WTC11 (cell line): ENCODE data around the gene RGP1. TPM values are rescaled to one million over a fixed set of nuclear protein-coding genes. Genes with fewer than 3 reads are reported as not detected.

ENCODE experiments used
- ATAC-seq: fragments of 200-7000 bp; cut with Tn5 transposase; 2 replicates; pipeline ENCODE4 v1.10.0; 2021; ENCODE audit warnings: mild to moderate bottlenecking, moderate library complexity
- CTCF ChIA-PET: fragments of 300-600 bp; sonication (Branson Sonifier 250); formaldehyde crosslinking; loops from one replicate; lab custom pipeline; 2021; ENCODE audit warnings: antibody characterized with exemption; lab: Charles Lee
- POLR2A ChIA-PET: fragments of 350-600 bp; sonication (Branson Sonifier 250); formaldehyde crosslinking; loops from one replicate; lab custom pipeline; 2021; ENCODE audit warnings: antibody characterized with exemption; lab: Charles Lee
- DNase-seq: peaks from one replicate; pipeline ENCODE4 v3.0.0; 2021; ENCODE audit warnings: low spot score
- H3K27ac Mint-ChIP-seq: 2 replicates; pipeline ENCODE4 v1.8.0; 2021; ENCODE audit warnings: mixed read lengths
- H3K27me3 Mint-ChIP-seq: 2 replicates; pipeline ENCODE4 v1.8.0; 2021; ENCODE audit warnings: low read depth, mild to moderate bottlenecking, moderate library complexity, mixed read lengths
- H3K36me3 Mint-ChIP-seq: 2 replicates; pipeline ENCODE4 v1.8.0; 2021; ENCODE audit warnings: mixed read lengths
- H3K4me1 Mint-ChIP-seq: 2 replicates; pipeline ENCODE4 v1.8.0; 2022; ENCODE audit warnings: mixed read lengths
- H3K4me3 Mint-ChIP-seq: 2 replicates; pipeline ENCODE4 v1.8.0; 2021; ENCODE audit warnings: mild to moderate bottlenecking, moderate library complexity, mixed read lengths
- H3K9me3 Mint-ChIP-seq: 2 replicates; pipeline ENCODE4 v1.8.0; 2021; ENCODE audit warnings: mixed read lengths
- ATF1 ChIP-seq: sonication (generic); formaldehyde crosslinking; IDR thresholded peaks from 2 replicates; pipeline ENCODE4 v1.8.1; 2023; ENCODE audit warnings: mild to moderate bottlenecking, moderate library complexity, missing genetic modification reagents
- ATF6 ChIP-seq: sonication (generic); formaldehyde crosslinking; IDR thresholded peaks from 2 replicates; pipeline ENCODE4 v1.8.1; 2023; ENCODE audit warnings: mild to moderate bottlenecking, missing genetic modification reagents
- CBFB ChIP-seq: sonication (generic); formaldehyde crosslinking; IDR thresholded peaks from 2 replicates; pipeline ENCODE4 v1.8.1; 2022; ENCODE audit warnings: mild to moderate bottlenecking, low read depth, missing genetic modification reagents
- CREB1 ChIP-seq: sonication (generic); formaldehyde crosslinking; IDR thresholded peaks from 2 replicates; pipeline ENCODE4 v1.8.0; 2023; ENCODE audit warnings: mild to moderate bottlenecking, missing genetic modification reagents
- HMGA2 ChIP-seq: fragments of 250-450 bp; sonication (Bioruptor Pico); IDR thresholded peaks from 2 replicates; pipeline ENCODE4 v1.4.0; 2021; ENCODE audit warnings: mild to moderate bottlenecking, moderate library complexity
- IRF2 ChIP-seq: sonication (generic); formaldehyde crosslinking; IDR thresholded peaks from 2 replicates; pipeline ENCODE4 v1.8.0; 2022; ENCODE audit warnings: low read depth, missing genetic modification reagents, borderline replicate concordance
- KAT7 ChIP-seq: sonication (generic); formaldehyde crosslinking; IDR thresholded peaks from 2 replicates; pipeline ENCODE4 v1.8.1; 2023; ENCODE audit warnings: missing genetic modification reagents, mild to moderate bottlenecking, borderline replicate concordance
- MXD4 ChIP-seq: fragments of 250-450 bp; sonication (Bioruptor Pico); IDR thresholded peaks from 2 replicates; pipeline ENCODE4 v1.8.0; 2021; ENCODE audit warnings: mild to moderate bottlenecking, moderate library complexity, borderline replicate concordance
- OVOL2 ChIP-seq: fragments of 250-450 bp; sonication (Bioruptor Pico); IDR thresholded peaks from 2 replicates; pipeline ENCODE4 v1.9.0; 2021; ENCODE audit warnings: mild to moderate bottlenecking, borderline replicate concordance
- SMAD4 ChIP-seq: sonication (generic); formaldehyde crosslinking; IDR thresholded peaks from 2 replicates; pipeline ENCODE4 v1.8.0; 2022; ENCODE audit warnings: mild to moderate bottlenecking, missing genetic modification reagents
- SP1 ChIP-seq: sonication (generic); formaldehyde crosslinking; conservative IDR thresholded peaks from 2 replicates; pipeline ENCODE4 v1.8.1; 2022; ENCODE audit warnings: missing genetic modification reagents
- STAT6 ChIP-seq: sonication (generic); formaldehyde crosslinking; conservative IDR thresholded peaks from 2 replicates; pipeline ENCODE4 v1.8.1; 2023; ENCODE audit warnings: mild to moderate bottlenecking, low read depth, missing genetic modification reagents, moderate library complexity
- TEAD1 ChIP-seq: sonication (generic); formaldehyde crosslinking; IDR thresholded peaks from 2 replicates; pipeline ENCODE4 v1.8.0; 2022; ENCODE audit warnings: mild to moderate bottlenecking, missing genetic modification reagents
- ZNF232 ChIP-seq: sonication (generic); formaldehyde crosslinking; IDR thresholded peaks from 2 replicates; pipeline ENCODE4 v1.8.0; 2022; ENCODE audit warnings: mild to moderate bottlenecking, missing genetic modification reagents
- ZNF532 ChIP-seq: fragments of 250-450 bp; sonication (Bioruptor Pico); IDR thresholded peaks from 2 replicates; pipeline ENCODE4 v1.9.0; 2021; ENCODE audit warnings: mild to moderate bottlenecking, borderline replicate concordance
- total RNA-seq: library from RNA; stranded (reverse); gene quantifications from 3 replicates; pipeline ENCODE4 v1.2.3, GENCODE V29; 2021
- TF ChIP-seq, protein P1 (sequence below): sonication (generic); formaldehyde crosslinking; IDR thresholded peaks from 2 replicates; pipeline ENCODE4 v1.8.0; 2022; ENCODE audit warnings: mild to moderate bottlenecking, missing genetic modification reagents
- TF ChIP-seq, protein P2 (sequence below): sonication (generic); formaldehyde crosslinking; IDR thresholded peaks from 2 replicates; pipeline ENCODE4 v1.8.0; 2022; ENCODE audit warnings: mild to moderate bottlenecking, missing genetic modification reagents
- TF ChIP-seq, protein P3 (sequence below): sonication (generic); formaldehyde crosslinking; conservative IDR thresholded peaks from 2 replicates; pipeline ENCODE4 v1.8.1; 2022; ENCODE audit warnings: mild to moderate bottlenecking, missing genetic modification reagents
- TF ChIP-seq, protein P4 (sequence below): sonication (generic); formaldehyde crosslinking; IDR thresholded peaks from 2 replicates; pipeline ENCODE4 v1.8.0; 2023; ENCODE audit warnings: mild to moderate bottlenecking, missing genetic modification reagents

The RGP1 gene
- total RNA-seq, 1 experiment from 2014 or later = 30.0 TPM

GRCh38 chr9:35740243-35740642 lies 8.8 kb upstream of the RGP1 start:
- ChIA-PET CTCF (interaction anchor here (1.7 kb wide), 1 partner anchor 16 kb away, joined by 8 read pairs; no protein-coding TSS in a partner anchor), POLR2A (interaction anchor here (1.2 to 1.4 kb wide), 2 partner anchors 9 to 10 kb away, joined by 3 read pairs; partner anchors contain the start of gene TLN1)
- ATAC-seq (no peak), DNase-seq (no peak)
- H3K27ac Mint-ChIP-seq = no peak overlapping the region; the same call in 1 of the 2 replicates
- H3K36me3 Mint-ChIP-seq = peaks cover 77% of the 10 kb centered on the region
- H3K4me1 Mint-ChIP-seq = no peaks in the 10 kb centered on the region
- no peak for TF ChIP-seq CBFB (CRISPR knock-in tag)
- TF ChIP-seq CREB1 (CRISPR knock-in tag) = no peak
- no peak for TF ChIP-seq HMGA2
- no peak for TF ChIP-seq KAT7 (CRISPR knock-in tag)
- TF ChIP-seq IRF2 (CRISPR knock-in tag) = no peak
- TF ChIP-seq SMAD4 = no peak
- TF ChIP-seq ZNF532 (CRISPR knock-in tag) = no peak
- TF ChIP-seq, protein P1, sequence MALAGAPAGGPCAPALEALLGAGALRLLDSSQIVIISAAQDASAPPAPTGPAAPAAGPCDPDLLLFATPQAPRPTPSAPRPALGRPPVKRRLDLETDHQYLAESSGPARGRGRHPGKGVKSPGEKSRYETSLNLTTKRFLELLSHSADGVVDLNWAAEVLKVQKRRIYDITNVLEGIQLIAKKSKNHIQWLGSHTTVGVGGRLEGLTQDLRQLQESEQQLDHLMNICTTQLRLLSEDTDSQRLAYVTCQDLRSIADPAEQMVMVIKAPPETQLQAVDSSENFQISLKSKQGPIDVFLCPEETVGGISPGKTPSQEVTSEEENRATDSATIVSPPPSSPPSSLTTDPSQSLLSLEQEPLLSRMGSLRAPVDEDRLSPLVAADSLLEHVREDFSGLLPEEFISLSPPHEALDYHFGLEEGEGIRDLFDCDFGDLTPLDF (CRISPR knock-in tag) = no peak
- TF ChIP-seq, protein P2, sequence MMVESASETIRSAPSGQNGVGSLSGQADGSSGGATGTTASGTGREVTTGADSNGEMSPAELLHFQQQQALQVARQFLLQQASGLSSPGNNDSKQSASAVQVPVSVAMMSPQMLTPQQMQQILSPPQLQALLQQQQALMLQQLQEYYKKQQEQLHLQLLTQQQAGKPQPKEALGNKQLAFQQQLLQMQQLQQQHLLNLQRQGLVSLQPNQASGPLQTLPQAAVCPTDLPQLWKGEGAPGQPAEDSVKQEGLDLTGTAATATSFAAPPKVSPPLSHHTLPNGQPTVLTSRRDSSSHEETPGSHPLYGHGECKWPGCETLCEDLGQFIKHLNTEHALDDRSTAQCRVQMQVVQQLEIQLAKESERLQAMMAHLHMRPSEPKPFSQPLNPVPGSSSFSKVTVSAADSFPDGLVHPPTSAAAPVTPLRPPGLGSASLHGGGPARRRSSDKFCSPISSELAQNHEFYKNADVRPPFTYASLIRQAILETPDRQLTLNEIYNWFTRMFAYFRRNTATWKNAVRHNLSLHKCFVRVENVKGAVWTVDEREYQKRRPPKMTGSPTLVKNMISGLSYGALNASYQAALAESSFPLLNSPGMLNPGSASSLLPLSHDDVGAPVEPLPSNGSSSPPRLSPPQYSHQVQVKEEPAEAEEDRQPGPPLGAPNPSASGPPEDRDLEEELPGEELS = no peak
- no peak for TF ChIP-seq TEAD1 (CRISPR knock-in tag)
- TF ChIP-seq, protein P3, sequence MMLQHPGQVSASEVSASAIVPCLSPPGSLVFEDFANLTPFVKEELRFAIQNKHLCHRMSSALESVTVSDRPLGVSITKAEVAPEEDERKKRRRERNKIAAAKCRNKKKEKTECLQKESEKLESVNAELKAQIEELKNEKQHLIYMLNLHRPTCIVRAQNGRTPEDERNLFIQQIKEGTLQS (CRISPR knock-in tag) = no peak
- H3K4me3 Mint-ChIP-seq = no peak overlapping the region
- no peaks in the 10 kb centered on the region for H3K27me3 Mint-ChIP-seq
- no peaks in the 10 kb centered on the region for H3K9me3 Mint-ChIP-seq

GRCh38 chr9:35741740-35742139 lies 7.3 kb upstream of the RGP1 start:
- Mint-ChIP-seq H3K27ac (0 out of 2 replicates have a peak overlapping the region, but pooled peaks have one; percentile 9), H3K9me3 (no peaks in the 10 kb centered on the region), H3K36me3 (peaks cover 74% of the 10 kb centered on the region), H3K4me1 (peaks cover 10% of the 10 kb centered on the region), H3K4me3 (no peak overlapping the region), H3K27me3 (no peaks in the 10 kb centered on the region)
- no peak for DNase-seq
- CTCF ChIA-PET = interaction anchor here (0.9 kb wide), 1 partner anchor 81 kb away, joined by 4 read pairs; no protein-coding TSS in a partner anchor
- POLR2A ChIA-PET = no interaction called here
- no peak for ATAC-seq
- TF ChIP-seq STAT6 (CRISPR knock-in tag) (no peak), MXD4 (CRISPR knock-in tag) (no peak), ATF6 (CRISPR knock-in tag) (no peak), OVOL2 (no peak), ZNF232 (CRISPR knock-in tag) (no peak), SP1 (CRISPR knock-in tag) (no peak), CREB1 (CRISPR knock-in tag) (no peak), ATF1 (CRISPR knock-in tag) (no peak)
- TF ChIP-seq, protein P3 (CRISPR knock-in tag) = no peak
- TF ChIP-seq, protein P4, sequence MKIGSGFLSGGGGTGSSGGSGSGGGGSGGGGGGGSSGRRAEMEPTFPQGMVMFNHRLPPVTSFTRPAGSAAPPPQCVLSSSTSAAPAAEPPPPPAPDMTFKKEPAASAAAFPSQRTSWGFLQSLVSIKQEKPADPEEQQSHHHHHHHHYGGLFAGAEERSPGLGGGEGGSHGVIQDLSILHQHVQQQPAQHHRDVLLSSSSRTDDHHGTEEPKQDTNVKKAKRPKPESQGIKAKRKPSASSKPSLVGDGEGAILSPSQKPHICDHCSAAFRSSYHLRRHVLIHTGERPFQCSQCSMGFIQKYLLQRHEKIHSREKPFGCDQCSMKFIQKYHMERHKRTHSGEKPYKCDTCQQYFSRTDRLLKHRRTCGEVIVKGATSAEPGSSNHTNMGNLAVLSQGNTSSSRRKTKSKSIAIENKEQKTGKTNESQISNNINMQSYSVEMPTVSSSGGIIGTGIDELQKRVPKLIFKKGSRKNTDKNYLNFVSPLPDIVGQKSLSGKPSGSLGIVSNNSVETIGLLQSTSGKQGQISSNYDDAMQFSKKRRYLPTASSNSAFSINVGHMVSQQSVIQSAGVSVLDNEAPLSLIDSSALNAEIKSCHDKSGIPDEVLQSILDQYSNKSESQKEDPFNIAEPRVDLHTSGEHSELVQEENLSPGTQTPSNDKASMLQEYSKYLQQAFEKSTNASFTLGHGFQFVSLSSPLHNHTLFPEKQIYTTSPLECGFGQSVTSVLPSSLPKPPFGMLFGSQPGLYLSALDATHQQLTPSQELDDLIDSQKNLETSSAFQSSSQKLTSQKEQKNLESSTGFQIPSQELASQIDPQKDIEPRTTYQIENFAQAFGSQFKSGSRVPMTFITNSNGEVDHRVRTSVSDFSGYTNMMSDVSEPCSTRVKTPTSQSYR = no peak
